Limb (tissue), 2 donors: ENCODE measurements around the gene C3orf70.

Experiments
- DNase-seq, 2 donors: peaks; one replicate each; pipeline ENCODE4 v3.0.0-alpha.2; 2016; ENCODE audit errors: extremely low spot score in 2 of 2

The C3orf70 gene, protein sequence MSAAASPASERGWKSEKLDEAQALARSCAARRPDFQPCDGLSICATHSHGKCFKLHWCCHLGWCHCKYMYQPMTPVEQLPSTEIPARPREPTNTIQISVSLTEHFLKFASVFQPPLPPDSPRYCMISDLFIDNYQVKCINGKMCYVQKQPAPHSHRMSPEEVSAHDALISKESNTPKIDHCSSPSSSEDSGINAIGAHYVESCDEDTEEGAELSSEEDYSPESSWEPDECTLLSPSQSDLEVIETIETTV

GRCh38 chr3:185152410-185153170 is at the start of gene C3orf70:
TSS of gene C3orf70 (minus strand) at chr3:185153060. CDS start at chr3:185152823, 237 bp downstream.
- DNase-seq, result peak; percentile 66 to 88

- DNase-seq, result no peak
Measured at GRCh38 chr3:185200639-185201038, 47.8 kb upstream of the C3orf70 start.

- no peak for DNase-seq
Measured at GRCh38 chr3:185199671-185200070, 46.8 kb upstream of the C3orf70 start.

DNA sequence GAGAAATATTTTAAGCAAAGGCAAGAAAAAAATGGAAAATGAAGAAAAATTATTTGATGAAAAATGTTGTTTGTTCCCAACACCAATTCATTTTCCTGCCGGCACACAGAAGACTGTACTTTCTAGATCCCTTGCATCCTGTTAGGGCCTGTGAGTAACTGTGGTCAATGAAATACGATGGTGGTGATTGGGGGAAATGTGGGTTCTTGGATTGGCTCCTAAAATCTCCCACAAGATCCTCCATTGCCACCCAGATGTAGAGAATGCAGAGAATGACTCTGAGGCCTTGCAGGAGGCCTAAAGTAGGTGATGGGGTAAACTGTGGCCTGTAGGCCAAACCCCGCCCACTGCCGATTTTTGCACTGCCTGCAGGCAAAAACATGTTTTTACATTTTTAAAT is 46.3 kb upstream of the C3orf70 start:
- no peak for DNase-seq

GRCh38 chr3:185197068-185197467 is 44.2 kb upstream of the C3orf70 start:
- DNase-seq, result no peak

GRCh38 chr3:185195652-185196051 is 42.8 kb upstream of the C3orf70 start:
- DNase-seq, result no peak

DNA sequence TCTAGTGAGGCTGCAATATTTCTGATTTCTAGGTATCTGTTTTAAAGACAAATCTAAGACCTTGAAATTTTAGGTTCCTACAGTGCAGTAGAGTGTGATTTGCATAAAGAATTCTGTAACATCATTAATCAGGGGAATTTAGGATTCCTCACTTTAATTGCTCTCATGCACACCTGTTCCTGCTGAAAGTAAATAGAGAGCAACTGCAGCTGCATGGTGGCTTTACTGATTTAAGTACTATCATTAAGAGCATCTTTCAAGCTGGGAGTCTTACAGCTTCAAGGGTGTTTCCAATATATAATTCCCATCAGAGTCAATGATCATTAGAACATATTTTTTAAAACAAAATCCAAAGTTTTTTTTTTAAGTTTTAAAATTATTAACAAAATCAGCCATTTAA is 36.0 kb upstream of the C3orf70 start:
- DNase-seq, result no peak

GRCh38 chr3:185187391-185187790 is 34.5 kb upstream of the C3orf70 start:
- no peak for DNase-seq

DNA sequence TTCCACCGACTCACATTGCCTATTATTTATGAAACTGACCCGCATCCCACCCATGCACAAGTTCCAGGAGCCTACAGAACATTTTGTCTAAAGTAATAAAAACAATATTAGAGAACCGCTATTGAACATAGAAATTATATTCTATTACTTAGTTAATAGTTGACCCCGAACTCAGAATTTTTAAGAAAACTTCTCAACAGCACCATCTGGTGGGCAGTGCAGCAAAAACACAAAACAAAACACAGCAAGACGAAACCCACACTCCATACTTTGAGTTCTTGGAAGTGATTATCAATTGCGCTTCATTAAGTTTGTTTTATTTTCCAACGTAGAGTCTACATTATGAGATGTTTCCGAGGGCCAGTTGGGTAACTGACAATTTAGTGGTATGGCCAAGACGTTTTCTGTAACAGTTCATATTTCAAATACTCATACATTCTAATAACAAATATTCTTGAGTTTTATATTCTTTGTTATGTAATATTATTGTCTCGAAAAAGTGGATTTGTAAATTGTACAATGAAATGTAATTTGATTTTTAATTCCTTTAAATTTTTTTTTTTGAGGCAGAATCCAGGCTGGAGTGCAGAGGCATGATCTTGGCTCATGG is 24.0 kb upstream of the C3orf70 start:
- DNase-seq, result peak; percentile 63 to 68

DNA sequence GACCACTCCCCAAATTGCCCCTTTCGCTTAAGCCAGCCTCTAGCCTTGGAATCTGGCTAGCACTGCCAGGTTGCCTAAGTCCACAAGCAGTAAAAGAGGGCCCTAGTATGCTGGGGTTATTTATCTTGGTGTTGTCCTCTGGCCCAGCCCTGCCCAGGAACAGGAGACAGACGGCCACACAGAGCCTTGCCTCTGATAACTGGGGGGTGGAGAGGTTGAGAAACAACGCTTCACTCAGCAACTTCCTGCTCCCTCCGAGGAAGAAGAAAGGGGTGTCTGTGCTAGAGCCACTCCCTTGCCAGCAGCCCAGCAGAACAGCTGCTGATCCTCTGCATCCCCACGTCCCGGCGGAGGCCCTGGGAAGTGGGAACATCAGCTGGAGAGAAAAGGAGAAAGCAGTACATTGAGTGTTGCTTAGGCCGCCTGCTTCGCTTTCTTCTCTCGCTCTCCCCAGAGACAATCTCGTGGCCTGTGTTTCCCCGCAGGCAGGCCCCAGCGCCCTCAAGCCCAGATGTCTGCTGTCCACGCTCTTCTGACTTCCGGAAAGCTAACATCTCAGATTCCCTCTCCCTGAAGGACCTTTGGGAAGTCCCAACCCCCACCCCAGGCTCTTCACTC is 22.6 kb upstream of the C3orf70 start:
- peak; percentile 36 to 70 for DNase-seq

GRCh38 chr3:185172086-185173049 is 19.5 kb upstream of the C3orf70 start:
- DNase-seq, result no peak

DNA sequence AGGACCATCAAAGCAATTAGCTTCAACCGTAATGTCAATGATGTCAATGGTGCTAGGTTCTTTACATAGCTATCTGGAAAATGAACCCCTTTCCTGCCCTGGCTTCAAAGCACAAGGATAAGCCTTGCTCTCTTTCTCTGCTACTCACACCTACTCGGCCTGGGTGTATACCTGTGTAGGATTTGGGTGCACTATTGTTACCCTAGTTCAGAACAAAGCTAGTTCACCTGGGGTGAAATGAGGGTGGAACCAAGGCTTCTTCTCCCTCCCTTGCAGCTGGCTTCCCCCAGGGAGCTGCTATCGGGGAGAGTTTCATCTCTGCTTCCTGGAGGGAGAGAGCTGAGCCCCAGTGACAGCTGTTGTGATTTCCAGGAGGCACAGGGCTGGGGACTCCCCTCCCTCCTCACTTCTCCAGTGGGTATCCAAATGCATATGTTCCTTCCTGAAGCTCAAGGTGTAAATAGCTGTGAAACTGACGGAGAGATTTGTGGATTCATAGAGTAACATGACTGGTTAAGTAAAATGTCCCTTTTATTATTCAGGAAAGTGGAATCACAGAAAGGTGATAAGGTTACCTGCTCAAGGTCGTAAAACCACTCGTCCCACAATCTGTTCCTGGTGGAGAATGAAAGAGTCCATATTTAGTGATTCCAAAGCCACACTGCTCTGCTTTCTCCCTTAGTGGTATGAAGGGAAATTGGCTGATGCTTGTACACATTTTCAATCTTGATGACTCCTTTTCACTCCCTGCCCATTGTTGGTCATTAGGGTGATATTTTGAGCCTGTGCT is 11.8 kb upstream of the C3orf70 start:
- DNase-seq, result no peak

DNA sequence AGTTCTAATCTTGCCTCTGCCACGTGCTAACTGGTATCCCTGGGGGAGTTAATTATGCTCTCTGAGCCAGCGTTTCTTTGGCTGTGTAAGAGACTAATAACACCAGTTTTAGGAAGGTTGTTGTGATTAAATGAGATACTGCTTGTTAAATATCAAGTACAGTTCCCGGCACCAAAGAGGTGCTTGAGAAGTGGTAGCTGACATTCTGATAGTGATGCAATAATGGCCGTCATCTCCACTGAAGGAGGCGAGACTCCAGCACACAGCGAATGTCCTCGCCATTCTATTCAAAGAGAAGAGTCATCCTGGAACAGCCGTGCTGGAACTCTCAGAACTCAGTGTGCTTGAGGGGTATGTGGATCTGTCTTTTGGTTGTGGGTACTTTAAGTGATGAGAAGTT is 9.8 kb upstream of the C3orf70 start:
- DNase-seq, result no peak

GRCh38 chr3:185161761-185162160 is 8.9 kb upstream of the C3orf70 start:
- no peak for DNase-seq

DNA sequence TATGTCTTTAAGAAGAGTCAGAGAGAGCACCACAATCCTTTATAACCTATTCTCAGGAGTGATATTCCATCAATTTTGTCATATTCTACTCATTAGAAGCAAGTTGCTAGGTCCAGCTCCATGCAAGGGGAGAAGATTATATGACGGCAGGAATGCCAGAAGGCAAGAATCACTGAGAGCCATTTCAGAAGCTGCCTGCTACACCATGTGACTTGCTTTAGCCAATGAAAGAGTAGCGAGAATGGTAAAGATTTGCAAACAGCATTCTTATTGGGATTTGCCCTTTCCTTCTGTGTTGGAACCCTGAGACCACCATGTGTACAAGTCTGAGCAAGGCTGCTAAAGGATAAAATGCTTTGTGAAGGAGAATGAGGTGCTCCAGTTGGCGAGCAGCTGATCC is 4.5 kb upstream of the C3orf70 start:
- no peak for DNase-seq

DNA sequence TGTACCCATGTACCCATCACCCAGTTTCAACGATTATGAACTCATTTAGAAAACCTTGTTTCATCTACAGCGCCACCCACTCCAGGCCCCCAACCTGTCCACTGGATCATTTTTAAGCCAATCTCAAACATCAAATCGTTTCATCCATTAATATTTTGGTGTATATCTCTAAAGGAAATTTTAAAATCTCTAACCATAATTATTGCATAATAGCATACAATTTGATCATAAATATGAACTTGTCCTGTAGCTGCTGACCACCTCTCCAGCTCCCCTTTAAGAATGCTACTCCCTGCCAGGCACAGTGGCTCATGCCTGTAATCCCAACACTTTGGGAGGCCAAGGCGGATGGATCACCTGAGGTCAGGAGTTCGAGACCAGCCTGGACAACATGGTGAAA is 2.8 kb upstream of the C3orf70 start:
- DNase-seq, result no peak

GRCh38 chr3:185153861-185154629 is 1.2 kb upstream of the C3orf70 start:
- DNase-seq, result peak in 1 of 2 donors; percentile 58

DNA sequence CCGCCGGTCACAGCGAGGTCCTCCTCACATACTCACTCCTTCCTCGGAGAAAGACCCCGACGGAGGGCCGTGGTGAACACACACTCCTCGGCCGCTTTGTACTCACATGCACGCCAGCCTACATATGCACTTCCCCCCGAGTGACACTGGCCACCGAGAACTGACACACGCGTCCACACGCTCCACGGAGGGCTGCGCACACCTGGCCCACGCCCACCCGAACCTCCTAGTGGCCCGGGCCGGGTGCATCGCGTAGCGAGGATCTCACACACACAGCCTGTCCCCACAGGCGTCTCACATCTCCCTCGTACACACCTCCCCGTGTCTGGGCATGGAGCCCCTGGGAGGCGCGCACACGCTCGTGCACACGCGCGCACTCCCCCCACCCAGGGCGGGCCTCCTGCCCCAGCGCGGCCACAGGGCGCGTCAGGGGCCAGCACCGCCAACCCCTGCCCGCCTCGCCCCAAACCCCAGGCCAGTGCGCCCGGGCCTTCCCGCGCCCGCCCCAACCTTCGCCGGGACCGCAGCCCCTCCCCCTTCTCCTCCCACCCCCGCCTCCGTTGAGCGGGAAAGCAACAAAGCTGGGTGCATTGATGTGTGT is 411 bp upstream of the C3orf70 start:
- peak in 1 of 2 donors; percentile 78 for DNase-seq

GRCh38 chr3:185151964-185152409 is 873 bp downstream of the C3orf70 start:
- no peak for DNase-seq
